ENCODE measurements around the gene MOCS3. TPM values are rescaled to one million over a fixed set of nuclear protein-coding genes. Genes with fewer than 3 reads are reported as not detected.
A peak's percentile ranks its signal among the peaks of the same experiment; 100 is the strongest.

Gene MOCS3
- total and polyA plus RNA-seq, 2 experiments from 2014 or later, result 4.0 to 8.6 TPM

- no peaks in the 10 kb centered on the region for H3K36me3 ChIP-seq (replicated peaks; ENCODE audit: insufficient read depth, low read depth)
- peaks cover 89% of the 10 kb centered on the region for H3K79me2 ChIP-seq
- no peaks in the 10 kb centered on the region for H3K9me2 ChIP-seq (replicated peaks; ENCODE audit: insufficient read depth)
- TF ChIP-seq EZH2phosphoT487 (IDR thresholded peaks at IDR 0.05; ENCODE audit: low read depth, severe bottlenecking, unreplicated experiment) (no peak), CTCF (IDR thresholded peaks at IDR 0.05; ENCODE audit: poor library complexity) (no peak), EZH2 (IDR thresholded peaks at IDR 0.05; ENCODE audit: borderline replicate concordance) (no peak)
- no peak overlapping the region for H2AFZ ChIP-seq
- no peaks in the 10 kb centered on the region for H3K4me1 ChIP-seq (ENCODE audit: insufficient read depth)
- no peaks in the 10 kb centered on the region for H3K27me3 ChIP-seq
- no peak for DNase-seq (ENCODE audit: low spot score)
- no peak overlapping the region for H3K4me3 ChIP-seq
- no peak overlapping the region for H3K27ac ChIP-seq
- H3K9me3 ChIP-seq (ENCODE audit: low read depth), result no peaks in the 10 kb centered on the region
- no peak overlapping the region for H3K4me2 ChIP-seq
- H4K20me1 ChIP-seq (ENCODE audit: insufficient read depth, poor library complexity, severe bottlenecking), result peaks cover 43% of the 10 kb centered on the region
Observed at GRCh38 chr20:50953821-50954220, 4.8 kb upstream of the MOCS3 start.

- TF ChIP-seq CTCF (IDR thresholded peaks at IDR 0.05; ENCODE audit: poor library complexity) (no peak), EZH2phosphoT487 (IDR thresholded peaks at IDR 0.05; ENCODE audit: low read depth, severe bottlenecking, unreplicated experiment) (no peak), EZH2 (IDR thresholded peaks at IDR 0.05; ENCODE audit: borderline replicate concordance) (no peak)
- no peaks in the 10 kb centered on the region for H3K36me3 ChIP-seq (replicated peaks; ENCODE audit: insufficient read depth, low read depth)
- H3K27ac ChIP-seq, result peak overlapping the region; percentile 79
- no peaks in the 10 kb centered on the region for H3K9me2 ChIP-seq (replicated peaks; ENCODE audit: insufficient read depth)
- peaks cover 39% of the 10 kb centered on the region for H4K20me1 ChIP-seq (ENCODE audit: insufficient read depth, poor library complexity, severe bottlenecking)
- no peak for DNase-seq (ENCODE audit: low spot score)
- H3K9me3 ChIP-seq (ENCODE audit: low read depth), result no peaks in the 10 kb centered on the region
- peak overlapping the region; percentile 82 for H3K4me2 ChIP-seq
- H3K4me3 ChIP-seq, result peak overlapping the region; percentile 56
- H2AFZ ChIP-seq, result no peak overlapping the region
- peaks cover 10% of the 10 kb centered on the region for H3K4me1 ChIP-seq (ENCODE audit: insufficient read depth)
- no peaks in the 10 kb centered on the region for H3K27me3 ChIP-seq
- peaks cover 88% of the 10 kb centered on the region for H3K79me2 ChIP-seq
- 25% methylated on average over 7 of the region's 7 CpGs for WGBS (ENCODE audit: low lambda C conversion rate, missing lambda C conversion rate)
Observed at GRCh38 chr20:50957276-50957675, 1.3 kb upstream of the MOCS3 start.

- WGBS (ENCODE audit: low lambda C conversion rate, missing lambda C conversion rate), result under 1% methylated on average over 52 of the region's 52 CpGs
Observed at GRCh38 chr20:50957798-50958614, 612 bp upstream of the MOCS3 start, which contains the start of gene DPM1. TSS of gene DPM1 (minus strand) at chr20:50958532. CDS start at chr20:50958523, 9 bp downstream.

More at GRCh38 chr20:50957798-50958614, 612 bp upstream of the MOCS3 start, which contains the start of gene DPM1:
- Histone ChIP-seq H3K9me2 (replicated peaks; ENCODE audit: insufficient read depth) (no peaks in the 10 kb centered on the region), H2AFZ (peak within 1 kb of the TSS; percentile 72), H3K79me2 (peaks cover 82% of the 10 kb centered on the region), H3K4me2 (peak within 1 kb of the TSS; percentile 82), H3K36me3 (replicated peaks; ENCODE audit: insufficient read depth, low read depth) (no peaks in the 10 kb centered on the region), H3K9me3 (ENCODE audit: low read depth) (no peaks in the 10 kb centered on the region), H3K27ac (peak within 1 kb of the TSS; percentile 79), H3K4me1 (ENCODE audit: insufficient read depth) (peaks cover 10% of the 10 kb centered on the region), H4K20me1 (ENCODE audit: insufficient read depth, poor library complexity, severe bottlenecking) (peaks cover 36% of the 10 kb centered on the region), H3K4me3 (peak within 1 kb of the TSS; percentile 56), H3K27me3 (no peaks in the 10 kb centered on the region)
- DNase-seq (ENCODE audit: low spot score), result peak; percentile 93
- TF ChIP-seq CTCF (IDR thresholded peaks at IDR 0.05; ENCODE audit: poor library complexity), result no peak
- no peak for TF ChIP-seq EZH2phosphoT487 (IDR thresholded peaks at IDR 0.05; ENCODE audit: low read depth, severe bottlenecking, unreplicated experiment)
- no peak for TF ChIP-seq EZH2 (IDR thresholded peaks at IDR 0.05; ENCODE audit: borderline replicate concordance)
